GM21723 (cell line): ENCODE results near the gene PHF12.

Experiments used
- ATAC-seq: cut with Tn5 transposase; IDR thresholded peaks from one replicate; pipeline ENCODE4 v1.9.1; 2021; ENCODE audit warnings: mild to moderate bottlenecking, moderate library complexity; ENCODE audit not compliant: unreplicated experiment

PHF12 gene

GRCh38 chr17:28975646-28976045 lies 24.3 kb upstream of the PHF12 start:
- ATAC-seq: no peak

- no peak for ATAC-seq
Observed at GRCh38 chr17:28975031-28975430, 23.7 kb upstream of the PHF12 start.

GRCh38 chr17:28974451-28974850 lies 23.1 kb upstream of the PHF12 start:
- no peak for ATAC-seq

- ATAC-seq: no peak
Observed at GRCh38 chr17:28973425-28973824, 22.1 kb upstream of the PHF12 start.

DNA sequence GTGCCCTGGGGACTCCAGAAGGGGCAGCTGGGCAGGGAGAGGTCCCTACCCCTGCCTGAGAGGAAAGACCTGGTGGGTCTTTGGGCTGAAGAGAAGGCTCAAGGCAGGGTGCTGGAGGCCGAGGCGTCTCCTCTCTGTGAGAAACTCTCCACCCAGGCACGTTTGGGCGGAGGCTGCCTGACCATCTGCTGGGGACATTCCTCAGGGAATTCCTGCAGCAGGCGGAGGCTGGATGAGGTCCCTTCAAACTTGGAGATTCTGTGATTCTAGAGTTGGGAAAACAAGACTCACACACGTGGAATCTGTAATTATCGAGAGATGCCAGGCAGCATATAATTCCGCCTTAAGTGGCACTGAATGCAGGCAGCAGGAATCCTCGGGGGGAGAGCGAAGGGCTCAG lies 21.1 kb upstream of the PHF12 start:
- ATAC-seq: no peak

DNA sequence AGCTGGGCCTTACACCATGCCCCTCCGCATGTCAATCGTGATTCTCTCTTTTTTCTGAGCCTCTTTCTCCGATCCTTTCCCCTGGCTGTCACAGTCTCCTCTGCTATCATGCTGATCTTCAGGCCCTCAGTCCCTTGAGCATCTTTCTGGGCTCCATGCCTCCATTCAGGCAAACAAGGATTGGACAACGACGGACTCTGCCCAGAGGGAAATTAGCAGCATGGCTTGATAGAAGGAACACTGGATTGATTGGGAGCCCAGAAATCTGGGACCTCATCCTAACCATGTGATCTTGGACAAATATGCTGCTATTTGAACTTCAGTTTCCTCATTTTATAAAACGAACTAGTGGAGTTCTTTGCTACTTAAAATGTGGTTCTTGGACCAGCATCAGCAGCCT lies 19.6 kb upstream of the PHF12 start:
- no peak for ATAC-seq

GRCh38 chr17:28969706-28970393 lies 18.5 kb upstream of the PHF12 start:
- no peak for ATAC-seq

DNA sequence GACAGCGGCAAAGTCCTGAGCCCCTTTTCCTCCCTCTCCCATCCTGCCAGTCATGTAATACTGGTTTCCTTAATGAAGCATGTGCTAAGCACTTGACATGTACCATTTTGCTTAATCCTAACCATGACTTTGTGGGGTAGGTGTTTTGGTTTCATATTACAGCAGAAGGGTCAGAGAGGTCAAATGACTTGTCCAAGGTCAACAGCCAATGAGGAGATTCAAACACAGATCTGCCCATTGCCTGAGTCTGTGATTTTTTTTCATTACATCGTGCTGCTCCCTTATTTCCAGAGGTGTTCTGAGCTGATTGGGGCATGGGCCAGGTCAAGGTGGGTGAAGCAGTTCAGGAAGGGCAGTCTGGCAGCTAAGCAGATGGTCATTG lies 17.6 kb upstream of the PHF12 start:
- ATAC-seq: no peak

DNA sequence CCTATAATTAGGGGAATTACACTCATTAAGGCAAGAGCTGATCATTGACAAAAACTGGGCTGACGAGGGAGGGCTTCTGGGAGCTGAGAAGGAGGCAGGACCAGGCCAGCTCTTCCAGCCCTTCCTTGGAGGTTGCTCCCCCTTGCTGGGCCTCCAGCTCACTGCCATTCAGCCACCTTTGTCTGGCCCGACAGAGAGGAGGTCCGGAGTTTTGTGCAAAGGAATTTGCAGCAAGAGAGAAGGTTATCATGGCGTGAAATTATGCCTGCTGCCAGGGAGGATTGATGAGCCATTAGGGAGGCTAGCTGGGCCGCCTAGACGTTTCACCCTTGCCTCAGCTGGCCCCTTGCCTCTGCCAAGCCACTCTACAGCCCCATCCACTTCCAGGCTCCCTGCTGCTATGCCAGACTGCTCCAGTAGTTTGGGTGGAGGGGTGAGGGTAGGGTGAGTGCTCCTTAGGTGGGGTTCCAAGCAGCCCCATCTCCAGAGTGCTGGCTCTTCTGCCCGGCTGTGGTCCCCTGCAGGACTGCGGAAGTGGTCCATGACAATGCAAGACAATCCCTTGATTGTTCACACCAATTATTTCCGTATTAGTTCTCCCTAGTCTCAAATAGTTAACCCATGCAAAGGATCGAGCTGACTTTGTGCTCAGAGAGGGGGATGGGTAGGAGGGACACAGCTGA lies 17.1 kb upstream of the PHF12 start:
- ATAC-seq: no peak

- no peak for ATAC-seq
Observed at GRCh38 chr17:28967221-28968135, 16.2 kb upstream of the PHF12 start.

GRCh38 chr17:28963841-28964240 lies 12.5 kb upstream of the PHF12 start:
- ATAC-seq: no peak

- no peak for ATAC-seq
Observed at GRCh38 chr17:28963055-28963611, 11.8 kb upstream of the PHF12 start.

DNA sequence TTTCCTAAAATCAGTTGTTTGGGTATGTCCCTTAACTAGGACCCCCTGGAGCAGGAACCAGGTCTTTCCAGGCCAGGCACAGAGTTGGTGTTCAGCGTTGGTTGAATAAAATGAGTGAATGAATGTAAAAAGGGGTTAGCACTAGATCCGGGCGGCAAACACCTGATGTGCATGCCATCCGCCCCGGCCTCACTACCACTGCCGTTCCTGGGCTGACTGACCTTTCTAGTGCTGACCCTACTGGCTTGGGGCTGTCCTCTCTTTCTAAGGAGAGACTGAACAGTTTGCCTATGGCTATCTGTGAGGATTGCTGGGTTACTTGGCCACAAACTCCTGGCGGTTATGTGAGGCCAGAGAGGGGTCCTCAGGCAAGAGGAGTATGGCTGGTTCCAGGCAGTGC lies 10.1 kb upstream of the PHF12 start:
- ATAC-seq: no peak

DNA sequence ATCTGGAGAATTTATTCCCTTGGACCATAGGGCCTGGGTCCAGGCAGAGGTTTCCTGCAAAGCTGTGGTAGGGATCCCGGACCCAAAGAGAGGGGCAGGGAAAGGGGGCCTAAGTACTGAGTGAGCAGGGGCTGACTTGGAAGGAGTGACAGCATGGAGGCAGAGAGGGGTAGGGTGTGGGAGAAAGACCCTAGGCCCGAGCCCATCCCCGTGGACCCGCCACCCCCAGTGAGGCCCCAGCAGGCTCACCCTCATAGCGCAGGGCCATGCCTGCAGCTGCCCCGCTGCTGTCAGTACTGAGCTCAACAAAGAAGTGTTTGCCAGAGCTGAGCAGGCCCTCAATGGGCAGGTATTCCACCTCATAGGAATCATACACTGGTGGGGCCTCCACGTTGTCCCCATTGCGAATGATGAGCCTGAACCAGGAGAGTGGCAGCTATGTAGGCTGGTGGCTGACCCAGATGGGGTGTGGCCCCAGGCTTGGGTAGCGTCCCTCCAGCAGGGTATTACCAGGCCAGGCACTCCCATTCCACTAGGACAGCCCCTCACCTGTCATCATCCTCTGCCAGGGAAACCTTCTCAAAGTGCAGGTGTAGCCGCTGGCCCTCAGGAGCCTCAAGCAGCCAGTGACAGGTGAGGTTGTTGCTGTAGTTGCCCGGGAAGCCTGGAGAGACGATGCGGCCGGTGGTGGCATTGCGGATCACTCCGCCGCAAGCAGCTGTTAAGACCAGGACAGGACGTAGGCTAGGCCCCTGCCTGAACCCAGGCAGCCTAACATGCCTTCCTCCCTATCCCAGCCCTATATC lies 9.1 kb upstream of the PHF12 start:
- ATAC-seq: no peak

DNA sequence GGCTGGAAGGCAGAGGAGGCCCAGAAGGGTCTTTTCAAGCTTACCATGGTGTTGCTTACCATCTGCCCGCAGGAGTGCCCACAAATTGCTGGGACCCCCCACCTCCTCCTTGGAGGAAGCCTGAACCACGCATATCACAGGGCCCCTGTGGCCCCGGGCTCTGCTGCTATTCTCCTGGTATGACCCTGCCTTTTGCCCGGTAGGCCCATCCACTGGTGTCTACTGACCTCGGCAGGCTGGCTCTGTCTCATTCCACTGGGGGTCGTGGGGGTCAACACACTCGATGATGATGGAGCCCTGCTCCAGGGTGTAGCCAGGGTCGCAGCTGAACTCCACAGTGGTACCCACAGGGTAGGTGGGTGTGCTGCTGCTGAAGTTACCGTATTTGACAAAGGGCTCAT lies 8.2 kb upstream of the PHF12 start:
- no peak for ATAC-seq

DNA sequence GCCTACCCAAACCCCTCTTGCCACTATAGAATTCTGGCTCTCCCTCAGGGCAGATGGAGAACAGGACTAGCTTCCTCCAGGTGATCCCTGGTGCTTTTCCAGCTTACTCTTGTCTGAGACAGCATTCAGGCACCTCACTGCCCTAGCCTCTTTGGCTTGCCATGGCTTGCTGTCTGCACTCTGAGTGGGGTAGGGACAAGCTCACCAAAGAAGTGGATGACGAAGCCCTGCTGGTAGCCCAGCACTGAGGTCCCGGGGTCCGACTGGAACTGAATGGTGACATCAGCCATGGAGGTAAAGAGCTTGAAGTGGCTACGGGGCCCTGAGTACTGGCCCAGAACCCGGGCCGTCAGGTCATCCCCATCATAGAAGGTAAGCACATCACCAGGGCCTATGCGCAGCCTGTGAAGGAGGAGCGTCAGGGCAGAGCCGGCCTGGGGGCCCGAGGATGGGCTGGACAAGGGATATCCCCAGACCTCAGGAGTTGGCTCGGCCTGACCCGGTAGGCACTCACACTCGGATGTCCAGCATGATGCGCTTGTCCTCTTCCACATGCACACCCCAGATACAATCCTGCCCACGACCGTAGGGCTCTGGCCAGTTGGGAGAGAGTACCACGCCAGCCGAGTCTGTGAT lies 7.6 kb upstream of the PHF12 start:
- ATAC-seq: no peak

- no peak for ATAC-seq
Observed at GRCh38 chr17:28957992-28958355, 6.7 kb upstream of the PHF12 start.

- no peak for ATAC-seq
Observed at GRCh38 chr17:28957277-28957991, 6.1 kb upstream of the PHF12 start.

- no peak for ATAC-seq
Observed at GRCh38 chr17:28956861-28957260, 5.5 kb upstream of the PHF12 start.

DNA sequence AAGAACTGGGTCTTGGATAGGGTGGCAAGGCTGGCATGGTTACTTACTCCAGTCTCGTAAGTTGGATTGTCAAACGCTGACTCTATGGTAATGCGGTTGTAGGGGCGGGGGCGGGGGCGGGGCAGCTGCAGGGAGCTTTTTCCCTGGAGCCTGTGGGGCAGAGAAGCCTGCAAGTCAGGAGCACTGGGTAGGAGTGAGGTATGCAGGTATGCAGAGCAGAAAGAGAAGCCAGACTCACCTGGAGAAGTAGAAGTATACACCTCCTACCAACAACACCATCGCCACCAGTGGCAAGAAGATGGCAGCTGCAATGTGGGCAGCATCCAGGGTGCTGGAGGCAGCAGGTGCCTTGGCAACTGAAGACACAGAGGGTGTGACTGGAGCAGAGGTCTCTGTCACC lies 4.8 kb upstream of the PHF12 start:
- no peak for ATAC-seq
